M059J (cell line): Measurements from ENCODE around the gene MET. TPM values are rescaled to one million over a fixed set of nuclear protein-coding genes. Genes with fewer than 3 reads are reported as not detected.
A peak's percentile ranks its signal among the peaks of the same experiment; 100 is the strongest.
"Not testable (repeated sequence)": the region's sequence is repeated elsewhere in the genome, so short reads cannot be mapped to it uniquely, and the experiment has no call there.

Source experiments
- DNase-seq: peaks from one replicate; pipeline ENCODE4 v3.0.0-alpha.2; 2012; ENCODE audit warnings: low read depth
- total RNA-seq: library from RNA; depleted of rRNA; stranded (reverse); fragments of >200 nt; shearing (Covaris generic); gene quantifications from 2 replicates; pipeline ENCODE4 v1.2.3, GENCODE V29; 2014

The MET gene
- total RNA-seq, 1 experiment from 2014 or later = 199 TPM

- not testable (repeated sequence) for DNase-seq
Measured at GRCh38 chr7:116751070-116751469, 79.1 kb downstream of the MET start.

GRCh38 chr7:116752305-116753074 is 80.5 kb downstream of the MET start:
- DNase-seq = no peak

- no peak for DNase-seq
Measured at GRCh38 chr7:116753130-116753529, 81.1 kb downstream of the MET start.

- no peak for DNase-seq
Measured at GRCh38 chr7:116754186-116754585, 82.2 kb downstream of the MET start.

GRCh38 chr7:116757283-116757682 is 85.3 kb downstream of the MET start:
- no peak for DNase-seq

- DNase-seq = not testable (repeated sequence)
Measured at GRCh38 chr7:116759642-116760041, 87.6 kb downstream of the MET start.

GRCh38 chr7:116762971-116763370 is 91.0 kb downstream of the MET start:
- DNase-seq = no peak

GRCh38 chr7:116763647-116764046 is 91.7 kb downstream of the MET start:
- no peak for DNase-seq

GRCh38 chr7:116766881-116767280 is 94.9 kb downstream of the MET start:
- DNase-seq = no peak

GRCh38 chr7:116769546-116769945 is 97.5 kb downstream of the MET start:
- no peak for DNase-seq

- DNase-seq = peak; percentile 17
Measured at GRCh38 chr7:116770941-116771340, 98.9 kb downstream of the MET start.

- DNase-seq = no peak
Measured at GRCh38 chr7:116771640-116772039, 99.6 kb downstream of the MET start.

GRCh38 chr7:116772423-116772863 is 100.4 kb downstream of the MET start:
- peak; percentile 89 for DNase-seq

- DNase-seq = peak; percentile 15
Measured at GRCh38 chr7:116772926-116773749, 101.1 kb downstream of the MET start.

GRCh38 chr7:116776046-116776445 is 104.0 kb downstream of the MET start:
- DNase-seq = no peak

- peak; percentile 95 for DNase-seq
Measured at GRCh38 chr7:116776610-116777289, 104.8 kb downstream of the MET start.

GRCh38 chr7:116777651-116778281 is 105.8 kb downstream of the MET start:
- DNase-seq = peak; percentile 76

- DNase-seq = no peak
Measured at GRCh38 chr7:116779216-116779615, 107.2 kb downstream of the MET start.

- peak; percentile 49 for DNase-seq
Measured at GRCh38 chr7:116779931-116780330, 107.9 kb downstream of the MET start.

GRCh38 chr7:116780521-116780920 is 108.5 kb downstream of the MET start:
- peak; percentile 44 for DNase-seq

- DNase-seq = no peak
Measured at GRCh38 chr7:116780966-116781365, 109.0 kb downstream of the MET start.

- no peak for DNase-seq
Measured at GRCh38 chr7:116781584-116781983, 109.6 kb downstream of the MET start.
